GM19397 (cell line): ENCODE data around the gene CCDC192.

Experiments
- ATAC-seq: cut with Tn5 transposase; IDR thresholded peaks from one replicate; pipeline ENCODE4 v1.9.1; 2021; ENCODE audit warnings: mild to moderate bottlenecking, moderate library complexity; ENCODE audit not compliant: unreplicated experiment

The CCDC192 gene

GRCh38 chr5:127942246-127943060 lies 239.3 kb downstream of the CCDC192 start:
- no peak for ATAC-seq

DNA sequence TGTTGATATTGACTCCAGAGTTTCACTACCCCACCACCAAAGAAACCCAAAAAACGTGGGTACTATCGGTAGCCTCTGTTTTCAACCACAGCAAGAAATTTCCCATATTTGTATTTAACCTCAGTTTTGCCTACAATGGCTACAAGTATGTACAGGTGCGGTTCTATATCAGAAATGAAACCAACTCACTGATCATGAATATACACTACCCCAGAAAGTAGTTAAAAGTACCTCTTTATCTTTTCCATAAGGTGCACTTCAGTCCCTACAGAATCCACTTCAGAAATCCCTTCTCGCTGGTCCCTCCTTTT lies 239.8 kb downstream of the CCDC192 start:
- ATAC-seq = no peak

DNA sequence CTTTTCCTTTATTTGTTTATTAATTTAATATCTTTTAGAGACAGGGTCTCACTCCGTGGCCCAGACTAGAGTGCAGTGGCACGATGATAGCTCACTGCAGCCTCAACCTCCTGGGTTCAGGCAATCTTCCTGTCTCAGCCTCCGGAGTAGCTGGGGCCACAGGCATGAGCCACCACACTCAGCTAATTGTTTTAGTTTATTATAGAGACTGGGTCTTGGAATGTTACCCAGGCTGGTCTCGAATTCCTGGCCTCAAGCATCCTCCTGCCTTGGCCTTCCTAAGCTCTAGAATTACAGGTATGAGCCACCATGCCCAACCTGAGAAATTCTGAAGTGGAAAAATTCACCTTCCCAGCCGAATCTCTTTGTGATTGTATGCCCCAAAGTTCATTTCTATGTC lies 240.9 kb downstream of the CCDC192 start:
- ATAC-seq = no peak

DNA sequence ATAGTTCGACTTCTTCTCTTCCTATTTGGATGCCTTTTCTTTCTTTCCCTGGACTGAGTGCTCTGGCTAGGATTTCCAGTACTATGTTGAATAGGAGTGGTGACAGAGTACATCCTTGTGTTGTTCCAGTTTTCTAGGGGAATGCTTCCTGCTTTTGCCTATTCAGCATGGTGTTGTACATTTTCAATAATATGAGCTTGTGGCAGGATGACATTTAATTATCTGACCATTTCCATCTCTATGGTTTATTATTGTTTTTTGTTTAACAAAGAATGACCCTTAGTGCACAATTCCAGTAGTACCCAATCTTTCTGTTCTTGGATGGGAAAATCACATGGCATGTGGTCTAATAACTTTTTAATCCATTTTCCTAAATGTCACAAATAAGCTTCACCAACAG lies 244.8 kb downstream of the CCDC192 start:
- no peak for ATAC-seq

DNA sequence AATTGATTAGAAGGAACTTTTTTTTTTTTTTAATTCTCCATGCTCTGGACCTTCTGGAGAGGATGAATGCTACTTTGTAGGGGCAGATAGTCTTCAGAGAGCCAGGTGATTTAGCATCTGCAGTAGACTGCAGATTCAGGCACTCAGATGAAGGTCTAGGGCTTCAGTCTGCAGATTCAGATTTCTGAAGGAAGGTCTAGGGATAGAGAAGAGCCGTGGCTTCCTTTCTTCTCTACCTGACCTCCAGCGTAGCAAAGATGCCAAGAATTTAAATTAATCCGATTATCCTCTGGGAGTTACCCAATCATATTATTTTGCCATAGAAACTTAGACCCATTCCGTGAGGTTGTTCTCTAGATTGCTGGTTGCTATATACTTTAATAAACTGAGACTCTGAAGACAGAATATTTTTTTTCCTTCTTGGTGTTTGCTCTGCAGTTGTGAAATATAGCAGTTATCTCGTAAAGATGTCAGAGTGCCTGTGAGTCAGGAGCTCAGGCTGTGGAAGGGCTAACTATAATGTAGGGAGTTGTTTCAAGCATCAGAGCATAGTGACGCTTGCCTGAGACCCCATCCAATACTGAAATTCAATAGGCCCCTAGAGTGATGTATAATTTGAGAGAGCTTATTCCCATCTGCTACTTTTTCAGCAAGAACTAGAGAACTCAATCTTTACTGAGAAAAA lies 247.7 kb downstream of the CCDC192 start:
- ATAC-seq = no peak

- no peak for ATAC-seq
These were observed 248.6 kb downstream of the CCDC192 start for GRCh38 chr5:127951791-127952190.

DNA sequence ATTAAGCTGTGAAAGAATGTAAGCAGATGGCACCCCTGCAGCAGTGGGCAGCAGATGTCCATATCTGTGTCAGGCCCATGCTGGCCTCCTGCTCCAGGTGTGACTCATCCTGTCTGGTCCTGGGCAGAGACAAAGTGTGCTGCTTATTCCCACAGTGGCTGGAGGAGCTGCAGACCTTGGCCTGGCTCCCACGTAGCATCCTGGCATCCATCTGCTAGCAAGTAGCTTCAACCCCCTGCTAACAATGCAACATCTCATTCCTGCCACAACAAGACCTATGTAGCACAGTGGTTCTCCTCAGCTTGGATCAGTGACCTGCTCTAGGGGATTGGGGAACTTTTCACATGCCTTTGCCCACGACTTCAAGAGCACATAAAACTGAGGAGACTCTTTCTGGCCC lies 254.0 kb downstream of the CCDC192 start:
- ATAC-seq = no peak

DNA sequence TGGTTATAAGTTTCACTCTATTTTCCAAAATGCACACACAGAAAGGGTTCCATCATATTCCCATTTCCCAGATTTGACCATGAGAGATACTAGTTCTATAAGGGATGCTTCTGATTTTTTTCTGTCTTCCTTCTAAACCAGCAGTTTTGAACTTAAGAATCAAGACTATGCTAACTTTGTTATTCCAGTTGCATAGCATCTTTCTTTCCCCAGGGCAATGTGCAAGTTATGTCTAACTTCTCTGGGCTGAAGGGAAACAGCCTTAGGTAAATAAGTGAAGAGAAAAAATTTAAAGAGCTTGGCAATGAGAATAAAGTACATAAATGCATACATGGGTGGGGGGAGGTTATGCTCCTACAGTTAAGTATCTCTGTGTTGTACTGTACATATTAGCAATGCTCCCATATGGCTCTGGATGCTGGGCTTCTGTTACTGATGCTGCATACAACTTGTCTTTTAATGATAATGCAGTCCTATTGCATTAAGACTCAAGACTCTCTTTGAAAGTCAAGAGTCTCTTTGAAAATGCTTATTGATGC lies 254.6 kb downstream of the CCDC192 start:
- no peak for ATAC-seq

DNA sequence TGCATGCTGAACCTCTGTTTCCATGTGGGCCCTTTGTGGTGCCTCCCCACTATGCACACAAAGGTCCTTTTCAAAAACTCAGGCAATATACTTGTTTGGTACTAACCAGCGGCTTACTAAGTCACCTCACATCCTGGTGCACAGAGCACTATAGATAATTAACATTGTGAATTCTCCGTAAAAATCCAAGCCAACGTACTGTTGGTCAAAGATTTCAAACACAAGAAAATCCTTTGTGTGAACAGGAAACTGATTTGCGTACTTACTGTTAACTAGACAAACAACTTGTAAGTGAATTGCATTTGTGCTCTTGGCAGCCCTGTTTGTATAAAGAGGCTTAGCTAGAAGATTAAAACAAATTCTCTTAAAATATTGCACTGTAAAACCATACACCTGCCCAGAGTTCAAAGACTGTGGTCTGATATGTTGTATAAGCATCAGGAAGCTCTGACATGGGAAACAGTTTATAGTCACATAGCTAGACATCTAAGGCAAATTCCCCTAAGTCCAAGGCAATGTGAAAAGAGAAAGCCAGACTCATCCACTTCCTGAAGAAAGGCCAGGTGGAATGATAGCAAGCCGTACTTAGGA lies 255.3 kb downstream of the CCDC192 start:
- no peak for ATAC-seq

- no peak for ATAC-seq
These were observed 256.1 kb downstream of the CCDC192 start for GRCh38 chr5:127959152-127959764.

DNA sequence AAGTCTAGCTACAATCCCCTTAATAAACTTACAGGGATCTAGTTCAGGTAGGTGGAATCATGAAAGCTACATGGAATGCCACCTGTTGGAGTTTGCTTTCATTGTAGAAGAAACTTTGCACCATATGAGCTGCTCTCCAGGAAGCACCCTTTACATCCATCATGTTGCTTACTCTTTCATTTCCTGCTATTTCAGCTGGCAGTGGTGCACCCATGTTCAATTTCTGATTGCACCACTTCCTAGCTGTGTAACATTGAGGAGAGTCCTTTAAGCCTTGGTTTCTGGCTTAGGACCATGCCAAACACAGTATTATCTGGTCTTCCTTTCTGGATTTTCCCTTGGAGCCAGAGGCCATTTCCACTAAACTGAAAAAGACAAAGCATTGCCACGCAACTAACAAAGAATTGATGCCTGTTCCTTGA lies 257.1 kb downstream of the CCDC192 start:
- ATAC-seq = no peak

GRCh38 chr5:127961006-127961762 lies 258.0 kb downstream of the CCDC192 start:
- no peak for ATAC-seq

DNA sequence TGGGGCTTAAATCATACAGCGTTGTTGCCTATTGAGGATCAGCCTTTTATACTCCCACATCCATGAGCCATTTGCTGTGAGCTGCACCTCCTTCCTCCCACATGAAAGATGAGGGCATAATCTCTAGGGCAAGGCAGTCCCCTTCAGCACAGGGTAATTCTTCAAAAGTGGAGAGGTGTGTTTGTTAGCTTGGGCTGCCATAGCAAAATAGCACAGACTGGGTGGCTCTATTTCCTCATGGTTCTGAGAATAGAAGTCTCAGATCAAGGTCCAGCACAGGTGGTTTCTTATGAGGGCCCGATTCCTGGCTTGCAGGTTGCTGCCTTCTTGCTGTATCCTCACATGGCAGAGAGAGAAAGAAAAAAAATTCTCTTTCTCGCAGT lies 258.6 kb downstream of the CCDC192 start:
- ATAC-seq = no peak

DNA sequence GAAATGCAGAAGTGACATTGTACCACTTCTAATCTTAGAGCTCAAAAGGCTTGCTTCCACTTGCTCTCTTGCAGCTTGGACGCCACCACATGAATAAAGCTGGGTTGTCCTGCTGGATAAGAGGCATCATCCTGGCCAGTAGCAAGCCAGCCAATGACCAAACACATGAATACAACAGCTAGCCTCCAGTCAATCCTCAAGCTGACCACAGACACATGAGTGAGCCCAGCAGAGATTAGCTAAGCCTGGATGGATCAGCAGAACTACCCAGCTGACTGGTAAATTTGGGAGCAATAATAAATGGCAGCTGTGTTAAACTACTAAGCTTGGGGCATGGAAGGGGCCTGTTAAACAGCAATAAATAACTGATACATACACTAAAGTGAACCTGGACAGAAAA lies 259.3 kb downstream of the CCDC192 start:
- ATAC-seq = no peak

- no peak for ATAC-seq
These were observed 260.0 kb downstream of the CCDC192 start for GRCh38 chr5:127963233-127963632.

DNA sequence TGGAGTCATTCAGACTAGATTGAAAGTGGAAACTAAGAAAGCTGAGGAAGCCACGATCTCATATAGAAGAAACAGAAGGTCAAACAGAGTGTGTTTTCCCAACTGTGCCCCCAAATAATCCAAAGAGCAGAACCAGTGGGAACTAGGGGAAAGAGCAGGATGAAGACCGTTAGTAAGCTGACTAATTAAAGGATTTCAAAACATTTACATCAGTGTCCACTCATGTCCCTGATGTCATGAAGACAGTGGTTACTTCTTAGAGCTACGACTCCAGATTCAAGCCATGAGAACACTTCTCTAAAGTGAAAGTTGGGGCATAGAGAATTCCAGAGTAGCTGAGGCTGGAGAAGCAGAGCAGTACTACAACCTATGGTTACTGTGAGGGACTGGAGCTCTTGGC lies 260.7 kb downstream of the CCDC192 start:
- no peak for ATAC-seq

- no peak for ATAC-seq
These were observed 264.3 kb downstream of the CCDC192 start for GRCh38 chr5:127967323-127967982.

DNA sequence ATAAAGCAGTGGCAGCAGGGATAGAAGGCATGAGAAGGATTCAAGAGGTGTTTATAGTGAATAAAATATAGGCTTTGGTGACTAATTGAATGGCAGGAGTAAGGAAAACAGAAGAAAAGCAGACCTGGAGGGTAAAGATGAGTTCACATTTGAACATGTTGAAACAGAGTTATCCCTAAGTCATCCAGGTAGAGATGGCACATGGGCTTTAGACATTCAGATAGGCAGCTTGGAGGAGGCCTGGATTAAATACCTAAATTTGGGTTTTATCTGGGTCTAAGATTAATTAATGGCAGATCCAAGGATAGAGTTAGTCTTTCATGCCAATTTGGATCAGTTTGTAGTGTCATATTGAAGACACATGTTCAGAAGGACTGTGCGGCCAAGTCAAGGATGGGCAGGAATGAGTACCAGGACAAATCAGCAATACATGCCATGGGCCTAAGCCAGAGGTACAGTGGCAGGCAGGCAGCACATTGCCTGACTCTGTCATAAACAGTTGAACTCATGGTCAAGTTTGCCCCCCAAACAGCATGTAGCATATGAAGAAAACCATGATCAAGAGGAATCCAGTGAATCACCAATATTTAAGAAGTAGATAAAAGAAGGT lies 264.9 kb downstream of the CCDC192 start:
- ATAC-seq = no peak

DNA sequence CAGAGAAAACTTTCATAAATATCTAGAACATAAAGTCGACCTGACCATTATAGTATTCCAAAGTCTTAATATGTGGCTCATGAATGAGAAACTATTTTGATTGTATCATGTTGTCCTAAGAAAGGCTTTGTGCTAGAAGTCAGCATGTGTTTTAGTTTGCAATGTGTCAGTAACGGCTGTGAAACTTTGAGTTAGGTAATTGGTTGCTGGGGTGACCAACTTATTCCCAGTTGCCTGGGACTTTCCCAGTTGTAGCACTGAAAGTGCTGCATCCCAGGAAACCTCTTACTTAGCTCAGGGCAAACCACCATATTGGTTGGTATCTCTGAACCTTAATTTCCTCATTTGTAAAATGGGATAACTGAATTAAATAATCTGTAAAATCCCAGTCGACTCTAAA lies 265.8 kb downstream of the CCDC192 start:
- no peak for ATAC-seq

DNA sequence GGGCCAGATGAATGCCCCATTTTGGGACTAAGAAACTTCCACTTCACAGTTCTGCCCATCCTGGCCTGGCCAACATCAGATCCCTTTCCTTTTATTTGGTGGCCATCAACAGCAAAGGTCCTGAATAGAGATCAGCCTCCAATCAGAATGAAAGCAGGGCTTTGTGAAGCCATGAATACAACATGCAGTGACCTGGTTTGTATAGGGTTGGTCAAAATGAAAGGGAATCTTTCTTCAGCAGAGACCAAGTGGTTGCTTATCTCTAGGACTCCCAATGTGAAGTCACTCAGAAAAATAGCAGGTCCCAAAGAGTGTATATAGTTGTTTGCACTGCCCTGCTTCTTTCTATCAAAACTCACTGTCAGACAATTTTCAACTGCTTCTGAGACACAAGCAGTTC lies 266.5 kb downstream of the CCDC192 start:
- no peak for ATAC-seq
